Endodermal cell (in vitro differentiated cells): ENCODE results near the gene AKT1. TPM values are rescaled to one million over a fixed set of nuclear protein-coding genes. Genes with fewer than 3 reads are reported as not detected.

Source experiments
- DNase-seq: peaks from one replicate; pipeline ENCODE4 v3.0.0-alpha.2; 2017
- H3K27ac ChIP-seq: 2 replicates; pipeline ENCODE4 v1.5.1; 2013; ENCODE audit warnings: mild to moderate bottlenecking, low read depth, low read length, moderate library complexity
- H3K27me3 ChIP-seq: 2 replicates; pipeline ENCODE4 v1.6.1; 2013; ENCODE audit warnings: mild to moderate bottlenecking, low read length, moderate library complexity; ENCODE audit not compliant: insufficient read depth, control insufficient read depth, poor library complexity, severe bottlenecking
- H3K36me3 ChIP-seq: 2 replicates; pipeline ENCODE4 v1.7.0; 2013; ENCODE audit warnings: mild to moderate bottlenecking, low read length, moderate library complexity; ENCODE audit not compliant: control insufficient read depth, insufficient read depth
- H3K4me1 ChIP-seq: one replicate; pipeline ENCODE4 v1.7.0; 2013; ENCODE audit warnings: low read length; ENCODE audit not compliant: control insufficient read depth, insufficient read depth
- H3K4me3 ChIP-seq: 2 replicates; pipeline ENCODE4 v1.5.1; 2013; ENCODE audit warnings: mild to moderate bottlenecking, low read length, moderate library complexity
- H3K9ac ChIP-seq: 2 replicates; pipeline ENCODE4 v1.6.1; 2013; ENCODE audit warnings: mild to moderate bottlenecking, low read length, moderate library complexity; ENCODE audit not compliant: poor library complexity, severe bottlenecking; ENCODE audit errors: extremely low read depth
- H3K9me3 ChIP-seq: 2 replicates; pipeline ENCODE4 v1.6.1; 2013; ENCODE audit warnings: mild to moderate bottlenecking, low read length, moderate library complexity; ENCODE audit not compliant: control insufficient read depth
- H3K27ac Mint-ChIP-seq: 2 replicates; pipeline ENCODE4 v1.8.0; 2020; ENCODE audit warnings: mixed read lengths
- H3K27me3 Mint-ChIP-seq: 2 replicates; pipeline ENCODE4 v1.8.0; 2021; ENCODE audit warnings: mild to moderate bottlenecking, mixed read lengths; ENCODE audit not compliant: insufficient read depth
- H3K36me3 Mint-ChIP-seq: 2 replicates; pipeline ENCODE4 v1.8.0; 2020; ENCODE audit warnings: low read depth, mixed read lengths
- H3K4me1 Mint-ChIP-seq: 2 replicates; pipeline ENCODE4 v1.8.0; 2020; ENCODE audit warnings: mixed read lengths
- H3K4me3 Mint-ChIP-seq: 2 replicates; pipeline ENCODE4 v1.8.0; 2020; ENCODE audit warnings: mild to moderate bottlenecking, moderate library complexity, mixed read lengths
- H3K9me3 Mint-ChIP-seq: 2 replicates; pipeline ENCODE4 v1.8.0; 2020; ENCODE audit warnings: mild to moderate bottlenecking, mixed read lengths
- CTCF ChIP-seq: fragments of 200-600 bp; sonication (generic); conservative IDR thresholded peaks from 2 replicates; pipeline ENCODE4 v1.5.0; 2021; ENCODE audit warnings: antibody characterized with exemption, mild to moderate bottlenecking
- WGBS, 2 experiments: methylation state at CpG; one replicate each; pipeline versions ENCODE4 v1.1.5 to v1.1.7; 2013; ENCODE audit warnings: missing lambda C conversion rate in 2 of 2, mixed read lengths in 1 of 2; ENCODE audit not compliant: insufficient coverage in 1 of 2, insufficient read length in 1 of 2; 5-methylcytosine and 5-hydroxymethylcytosine counted together
- total RNA-seq, 2 donors: library from RNA; stranded (reverse); fragmentation: NEBNext Ultra II Directional in 1 of 2; extraction: Animal tissue kit (Norgen Biotek cat#: 25700) in 1 of 2; gene quantifications; 2 replicates in 1 of 2; 3 replicates in 1 of 2; pipeline ENCODE4 v1.2.1, GENCODE V29; 2021

AKT1 gene
- total RNA-seq, 2 donors from 2014 or later = 133 to 152 TPM

DNA sequence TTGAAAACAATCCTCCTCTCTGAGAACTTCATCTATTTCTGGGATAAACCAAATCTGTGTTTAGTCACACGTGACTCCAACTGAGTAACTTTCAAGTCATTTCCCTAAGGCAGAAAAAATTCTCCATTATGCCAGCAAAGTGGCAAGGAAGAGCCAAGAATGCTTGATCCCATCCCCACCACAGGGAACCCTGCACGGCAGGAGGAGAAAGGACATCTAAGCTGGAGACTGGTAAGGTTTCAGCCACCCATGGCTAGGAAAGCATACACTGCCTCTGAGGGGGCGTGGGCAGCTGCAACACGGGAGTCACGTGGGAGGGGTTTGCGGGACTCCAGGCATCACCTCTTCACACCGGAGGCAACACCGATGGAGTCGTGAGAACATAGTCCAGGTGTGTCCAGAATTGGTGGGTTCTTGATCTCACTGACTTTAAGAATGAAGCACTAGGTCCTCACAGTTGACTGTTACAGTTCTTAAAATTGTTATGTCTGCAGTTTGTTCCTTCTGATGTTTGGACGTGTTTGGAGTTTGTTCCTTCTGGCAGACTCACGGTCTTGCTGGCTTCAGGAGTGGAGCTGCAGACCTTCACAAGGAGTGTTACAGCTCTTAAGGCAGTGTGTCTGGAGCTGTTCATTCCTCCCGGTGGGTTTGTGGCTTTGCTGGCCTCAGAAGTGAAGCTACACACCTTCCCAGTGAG lies 45.3 kb downstream of the AKT1 start:
- Histone ChIP-seq H3K36me3 (peaks cover 3% of the 10 kb centered on the region), H3K4me1 (no peaks in the 10 kb centered on the region), H3K4me3 (no peak overlapping the region), H3K9ac (no peak overlapping the region), H3K27ac (no peak overlapping the region), H3K9me3 (peaks cover 7% of the 10 kb centered on the region), H3K27me3 (no peaks in the 10 kb centered on the region)
- no peak for TF ChIP-seq CTCF
- H3K36me3 Mint-ChIP-seq = peaks cover 9% of the 10 kb centered on the region
- H3K27ac Mint-ChIP-seq = no peak overlapping the region
- peaks cover 3% of the 10 kb centered on the region for H3K27me3 Mint-ChIP-seq
- H3K4me3 Mint-ChIP-seq = no peak overlapping the region
- WGBS, 2 experiments = 92 to 93% methylated on average over 11 to 12 of the region's 12 CpGs
- DNase-seq = no peak
- H3K4me1 Mint-ChIP-seq = peaks cover 8% of the 10 kb centered on the region
- peaks cover 22% of the 10 kb centered on the region for H3K9me3 Mint-ChIP-seq

DNA sequence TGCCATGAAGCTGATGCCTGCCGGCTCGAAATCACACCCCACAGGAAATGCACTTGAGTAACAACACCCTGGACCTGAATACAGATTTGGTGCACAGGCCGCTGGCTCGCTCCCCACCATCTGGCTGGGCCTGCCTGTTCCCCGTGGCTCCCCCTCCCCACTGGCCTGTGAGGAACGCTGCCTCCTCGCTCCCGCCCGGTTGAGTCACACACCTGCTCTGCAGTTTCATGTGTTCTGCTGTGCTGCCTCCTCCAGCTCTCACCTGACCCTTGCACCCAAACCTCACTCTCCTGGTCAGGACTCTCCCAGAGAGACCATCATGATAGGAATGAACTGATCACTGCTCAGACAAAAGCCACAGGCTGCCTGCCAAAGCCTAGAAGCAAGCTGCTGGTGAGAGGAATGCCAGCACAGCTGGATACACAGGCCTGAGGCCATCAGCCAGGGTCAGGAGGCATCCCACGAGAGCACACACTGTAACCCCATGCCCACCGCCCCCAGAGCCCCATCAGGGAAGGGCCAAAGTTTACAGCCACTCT lies 46.4 kb downstream of the AKT1 start:
- Histone ChIP-seq H3K9me3 (peaks cover 7% of the 10 kb centered on the region), H3K27me3 (no peaks in the 10 kb centered on the region), H3K9ac (no peak overlapping the region), H3K27ac (no peak overlapping the region), H3K4me3 (no peak overlapping the region), H3K36me3 (no peaks in the 10 kb centered on the region), H3K4me1 (no peaks in the 10 kb centered on the region)
- WGBS, 2 experiments = 63 to 69% methylated on average over 11 of the region's 11 CpGs
- H3K4me3 Mint-ChIP-seq = no peak overlapping the region
- peak; percentile 61 for DNase-seq
- H3K27ac Mint-ChIP-seq = no peak overlapping the region
- H3K27me3 Mint-ChIP-seq = peaks cover 3% of the 10 kb centered on the region
- peaks cover 7% of the 10 kb centered on the region for H3K36me3 Mint-ChIP-seq
- peaks cover 22% of the 10 kb centered on the region for H3K9me3 Mint-ChIP-seq
- H3K4me1 Mint-ChIP-seq = peaks cover 6% of the 10 kb centered on the region
- TF ChIP-seq CTCF = no peak

DNA sequence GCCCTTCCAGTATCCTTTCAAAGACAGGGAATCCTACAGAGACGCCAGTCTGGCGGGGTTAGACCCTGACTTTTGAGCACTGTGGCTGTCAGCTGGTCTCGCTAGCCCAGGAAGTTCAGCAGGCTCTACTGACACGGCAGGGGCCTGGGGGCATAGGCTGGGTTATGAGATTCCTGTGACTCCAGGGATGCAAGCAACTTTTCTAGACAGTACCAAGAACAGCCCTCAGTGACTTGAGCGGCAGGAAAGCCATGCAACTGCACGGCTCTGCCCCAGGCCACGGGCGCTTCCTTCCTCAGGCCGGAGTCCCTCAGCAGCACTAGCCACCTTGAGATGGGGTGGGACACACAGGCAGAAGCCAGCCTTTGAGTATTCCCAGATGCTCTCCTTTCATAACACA lies 47.7 kb downstream of the AKT1 start:
- Mint-ChIP-seq H3K36me3 (peaks cover 7% of the 10 kb centered on the region), H3K9me3 (peaks cover 22% of the 10 kb centered on the region), H3K27me3 (peaks cover 3% of the 10 kb centered on the region), H3K4me1 (no peaks in the 10 kb centered on the region), H3K27ac (no peak overlapping the region), H3K4me3 (no peak overlapping the region)
- Histone ChIP-seq H3K9ac (no peak overlapping the region), H3K27me3 (no peaks in the 10 kb centered on the region), H3K4me1 (no peaks in the 10 kb centered on the region), H3K27ac (peak overlapping the region; percentile 58), H3K9me3 (peaks cover 7% of the 10 kb centered on the region), H3K4me3 (no peak overlapping the region), H3K36me3 (no peaks in the 10 kb centered on the region)
- no peak for TF ChIP-seq CTCF
- no peak for DNase-seq
- 91 to 92% methylated on average over 8 to 9 of the region's 9 CpGs for WGBS, 2 experiments
